Islet precursor cell (in vitro differentiated cells): ENCODE measurements around the gene TBX10.
"Not testable (repeated sequence)": the region's sequence is repeated elsewhere in the genome, so short reads cannot be mapped to it uniquely, and the experiment has no call there.

Experiments
- DNase-seq: peaks from one replicate; pipeline ENCODE4 v3.0.0-alpha.2; 2018

Gene TBX10

GRCh38 chr11:67630228-67630942, 9.2 kb downstream of the TBX10 start:
- DNase-seq = peak; percentile 100

- peak; percentile 90 for DNase-seq
Observed at GRCh38 chr11:67629386-67630227, 10.0 kb downstream of the TBX10 start, which contains the start of gene NUDT8. NUDT8 (minus strand) TSS chr11:67629937; CDS start chr11:67629911, 26 bp downstream.

DNA sequence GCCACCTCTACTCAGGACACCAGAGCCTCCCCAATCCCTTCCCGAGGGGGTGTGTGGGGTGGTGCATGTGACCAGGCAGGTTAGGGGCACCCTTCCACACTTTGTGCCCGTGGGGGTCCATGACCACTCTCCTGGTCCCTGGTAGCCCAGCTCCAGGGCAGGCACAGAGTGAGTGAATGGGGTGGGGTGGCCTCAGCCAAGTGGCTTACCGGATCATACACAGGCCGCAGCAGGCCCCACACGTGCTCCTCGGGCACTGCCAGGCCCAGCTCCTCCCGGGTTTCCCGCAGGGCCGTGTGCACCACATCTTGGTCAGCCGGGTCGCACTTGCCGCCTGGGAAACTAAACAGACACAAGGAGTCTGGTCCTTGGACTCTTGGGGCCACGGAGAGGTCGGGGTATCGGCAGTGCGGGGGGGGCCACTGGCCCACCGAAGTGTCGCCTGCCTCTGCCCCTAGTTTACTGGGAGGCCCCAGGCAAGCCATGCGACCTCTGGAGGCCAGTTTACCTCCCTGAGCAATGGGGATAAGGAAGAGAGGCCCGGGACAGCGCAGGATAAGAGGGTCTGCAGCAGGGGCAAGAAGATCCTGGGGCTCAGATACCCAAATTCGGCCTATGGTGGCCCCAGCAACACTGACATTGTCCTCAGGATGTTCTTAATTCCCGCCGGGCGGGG, 10.7 kb downstream of the TBX10 start:
- no peak for DNase-seq

DNA sequence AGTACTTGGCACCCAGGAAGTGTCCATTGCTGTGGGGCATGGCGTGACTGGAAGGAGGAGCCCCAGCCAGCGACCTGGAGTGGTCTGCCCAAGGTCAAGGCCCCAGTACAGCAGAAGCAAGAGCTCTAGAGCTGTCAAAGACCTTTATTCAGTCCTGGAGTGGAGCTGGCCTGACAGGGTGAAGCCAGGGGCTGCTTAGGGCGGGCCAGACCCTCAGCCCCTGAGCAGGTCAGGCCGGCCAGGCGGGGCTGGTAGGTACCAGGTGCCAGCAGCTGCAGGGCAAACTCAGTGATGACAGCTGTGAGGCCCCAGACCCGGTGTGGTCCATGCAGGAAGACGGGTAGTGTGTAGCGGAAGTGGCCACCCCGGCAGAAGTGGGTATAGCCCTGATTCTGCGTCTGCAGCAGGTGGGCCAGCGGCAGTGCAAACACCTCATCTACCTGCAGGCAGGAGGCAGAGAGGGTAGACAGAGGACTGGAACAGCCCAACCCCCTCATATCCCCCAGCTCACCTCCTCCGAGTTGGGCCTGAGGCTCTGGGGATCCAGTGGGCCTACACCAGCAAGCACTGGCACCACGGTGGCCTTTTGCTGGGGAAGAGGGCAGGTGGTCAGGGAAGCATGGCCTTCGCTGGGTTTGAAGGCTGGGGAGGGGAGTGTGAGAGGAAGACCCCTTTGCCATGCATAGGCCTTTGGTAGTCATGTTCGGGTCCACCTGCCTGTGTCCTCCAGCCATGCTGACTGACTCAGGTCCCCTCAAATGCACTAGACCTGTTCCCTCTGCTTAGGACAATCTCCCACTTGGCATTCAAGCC, 11.5 kb downstream of the TBX10 start:
- no peak for DNase-seq

DNA sequence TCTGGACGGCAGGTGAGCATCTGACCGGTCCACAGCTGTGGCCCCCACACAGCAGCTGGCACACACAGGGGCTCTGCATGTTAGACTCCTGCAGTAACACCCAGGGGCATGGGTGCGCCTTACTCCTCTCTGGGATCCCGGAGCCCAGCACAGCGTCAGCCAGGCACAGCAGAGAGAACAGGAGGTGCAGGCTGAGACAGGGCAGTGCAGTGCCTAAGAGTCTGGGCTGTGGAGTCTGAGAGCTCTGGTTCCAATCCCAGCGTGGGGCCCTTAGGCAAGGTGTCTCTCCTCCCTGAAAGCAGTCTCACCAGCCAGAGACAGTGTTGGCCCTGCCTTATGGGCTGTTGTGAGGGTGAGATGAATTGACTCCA, 12.1 kb downstream of the TBX10 start:
- no peak for DNase-seq

- no peak for DNase-seq
Observed at GRCh38 chr11:67626970-67627369, 12.6 kb downstream of the TBX10 start.

GRCh38 chr11:67626131-67626833, 13.3 kb downstream of the TBX10 start:
- DNase-seq = not testable (repeated sequence)

- not testable (repeated sequence) for DNase-seq
Observed at GRCh38 chr11:67623795-67624194, 15.8 kb downstream of the TBX10 start.

- not testable (repeated sequence) for DNase-seq
Observed at GRCh38 chr11:67622905-67623304, 16.7 kb downstream of the TBX10 start.

DNA sequence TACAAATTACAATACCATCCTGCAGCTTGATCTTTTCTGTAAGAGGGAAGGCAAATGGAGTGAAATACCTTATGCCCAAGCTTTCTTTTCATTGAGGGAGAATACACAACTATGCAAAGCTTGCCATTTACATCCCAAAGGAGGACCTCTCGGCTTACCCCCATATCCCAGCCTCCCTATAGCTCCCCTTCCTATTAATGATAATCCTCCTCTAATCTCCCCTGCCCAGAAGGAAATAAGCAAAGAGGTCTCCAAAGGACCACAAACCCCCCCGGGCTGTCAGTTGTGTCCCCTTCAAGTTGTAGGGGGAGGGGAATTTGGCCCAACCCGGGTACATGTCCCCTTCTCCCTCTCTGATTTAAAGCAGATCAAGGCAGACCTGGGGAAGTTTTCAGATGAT, 17.6 kb downstream of the TBX10 start:
- not testable (repeated sequence) for DNase-seq

DNA sequence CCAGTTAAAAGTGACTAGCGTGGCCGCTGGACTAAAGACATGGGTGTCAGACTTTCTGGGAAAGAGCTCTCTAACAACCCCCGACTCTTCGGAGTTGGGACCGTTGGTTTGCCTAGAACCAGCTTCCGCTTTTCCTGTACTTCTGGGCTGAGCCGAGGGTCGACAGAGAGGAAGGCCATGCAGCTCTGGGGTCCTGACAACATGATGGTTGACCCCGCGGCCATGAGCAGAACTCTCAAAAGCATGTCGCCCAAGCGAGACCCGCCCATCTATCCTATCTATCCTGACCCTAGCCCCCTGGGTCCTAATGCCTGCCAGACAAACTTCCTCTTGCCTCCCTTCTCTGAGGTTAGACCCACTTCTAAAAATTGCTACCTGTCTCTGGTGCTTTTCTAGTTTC, 18.9 kb downstream of the TBX10 start:
- peak; percentile 85 for DNase-seq

DNA sequence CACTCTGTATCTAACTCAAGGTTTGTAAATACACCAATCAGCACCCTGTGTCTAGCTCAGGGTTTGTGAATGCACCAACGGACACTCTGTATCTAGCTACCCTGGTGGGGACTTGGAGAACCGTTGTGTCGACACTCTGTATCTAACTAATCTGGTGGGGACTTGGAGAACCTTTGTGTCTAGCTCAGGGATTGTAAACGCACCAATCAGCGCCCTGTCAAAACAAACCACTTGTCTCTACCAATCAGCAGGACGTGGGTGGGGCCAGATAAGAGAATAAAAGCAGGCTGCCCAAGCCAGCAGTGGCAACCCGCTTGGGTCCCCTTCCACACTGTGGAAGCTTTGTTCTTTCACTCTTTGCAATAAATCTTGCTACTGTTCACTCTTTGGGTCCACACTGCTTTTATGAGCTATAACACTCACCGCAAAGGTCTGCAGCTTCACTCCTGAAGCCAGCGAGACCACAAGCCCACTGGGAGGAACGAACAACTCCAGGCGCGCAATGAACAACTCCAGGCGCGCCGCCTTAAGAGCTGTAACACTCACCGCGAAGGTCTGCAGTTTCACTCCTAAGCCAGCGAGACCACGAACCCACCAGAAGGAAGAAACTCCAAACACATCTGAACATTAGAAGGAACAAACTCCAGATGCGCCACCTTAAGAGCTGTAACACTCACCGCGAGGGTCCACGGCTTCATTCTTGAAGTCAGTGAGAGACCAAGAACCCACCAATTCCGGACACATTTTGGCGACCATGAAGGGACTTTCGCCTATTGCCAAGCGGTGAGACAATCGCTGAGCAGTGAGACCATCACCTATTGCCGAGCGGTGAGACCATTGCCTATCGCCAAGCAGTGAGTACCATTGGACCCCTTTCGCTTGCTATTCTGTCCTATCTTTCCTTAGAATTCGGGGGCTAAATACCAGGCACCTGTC, 19.6 kb downstream of the TBX10 start:
- peak; percentile 89 for DNase-seq

GRCh38 chr11:67618901-67619659, 20.5 kb downstream of the TBX10 start:
- peak; percentile 56 for DNase-seq

DNA sequence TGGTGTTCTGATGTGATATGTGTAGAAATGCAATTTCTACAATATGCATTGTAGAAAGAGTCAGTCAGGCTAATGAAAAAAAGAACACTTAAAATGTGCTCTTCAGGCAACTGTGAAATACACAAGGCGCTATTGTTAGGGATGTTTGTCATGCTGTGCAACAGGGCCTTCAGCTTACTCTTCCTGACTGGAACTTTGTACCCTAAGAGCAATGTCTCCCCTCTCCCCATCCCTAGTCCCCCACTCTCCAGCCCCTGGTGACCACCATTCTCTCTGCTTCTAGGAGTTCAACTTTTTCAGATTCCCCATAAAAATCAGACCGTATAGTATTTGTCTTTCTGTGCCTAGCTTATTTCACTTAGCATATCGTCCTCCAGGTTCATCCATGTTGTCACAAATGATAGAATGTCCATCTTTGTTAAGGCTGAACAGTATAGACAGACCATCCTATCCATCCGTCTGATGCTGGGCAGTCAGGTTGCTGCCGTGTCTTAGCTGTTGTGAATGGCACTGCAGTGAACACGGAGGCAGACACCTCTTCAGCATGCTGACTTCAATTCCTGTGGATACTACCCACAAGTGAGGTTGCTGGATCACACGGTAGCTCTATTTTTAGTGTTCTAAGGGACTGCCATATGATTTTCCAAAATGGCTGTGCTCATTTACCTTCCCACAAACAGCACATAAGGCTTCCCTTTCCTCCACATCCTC, 22.2 kb downstream of the TBX10 start:
- no peak for DNase-seq

GRCh38 chr11:67616431-67617242, 22.9 kb downstream of the TBX10 start:
- DNase-seq = peak; percentile 48

DNA sequence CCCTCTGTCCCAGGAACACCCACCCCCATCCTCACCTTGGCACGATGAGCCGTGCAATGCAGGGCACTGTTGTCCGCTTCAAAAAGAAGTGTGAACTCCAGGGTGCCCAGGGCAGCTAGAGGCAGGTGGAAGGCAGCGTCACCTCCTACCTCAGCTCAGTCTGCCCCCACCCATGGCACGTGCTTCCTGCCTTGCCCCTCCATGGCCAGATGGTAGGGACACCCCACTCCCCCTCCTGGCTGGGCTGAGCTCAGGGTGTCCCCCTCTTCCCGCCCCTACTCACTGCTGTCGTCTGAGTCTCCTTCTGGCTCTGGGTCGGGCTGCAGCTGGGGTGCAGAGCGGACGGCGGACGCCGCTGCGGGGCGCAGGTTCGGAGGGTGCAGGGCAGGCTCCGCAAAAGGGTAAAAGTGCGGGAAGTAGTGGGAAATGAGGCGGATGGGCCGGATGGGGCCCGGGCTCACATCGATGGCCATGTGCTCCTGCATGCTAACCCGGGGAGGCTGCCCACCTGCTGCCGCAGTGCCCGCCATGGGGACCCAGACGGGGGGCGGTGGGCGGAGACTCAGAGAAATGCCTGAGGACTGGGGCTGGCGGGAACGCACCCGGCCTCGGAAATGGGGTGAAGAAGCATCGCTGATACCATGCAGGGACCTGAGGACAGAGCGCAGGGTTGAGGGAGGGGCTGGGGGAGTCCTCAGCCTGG, 23.7 kb downstream of the TBX10 start:
- DNase-seq = no peak
